ENCODE results near the gene UTP14C. TPM values are rescaled to one million over a fixed set of nuclear protein-coding genes. Genes with fewer than 3 reads are reported as not detected.
"Not testable (repeated sequence)": the region's sequence is repeated elsewhere in the genome, so short reads cannot be mapped to it uniquely, and the experiment has no call there.

The UTP14C gene
- polyA plus RNA-seq, 4 donors, result 31.7 to 36.7 (median 34.7) TPM

DNA sequence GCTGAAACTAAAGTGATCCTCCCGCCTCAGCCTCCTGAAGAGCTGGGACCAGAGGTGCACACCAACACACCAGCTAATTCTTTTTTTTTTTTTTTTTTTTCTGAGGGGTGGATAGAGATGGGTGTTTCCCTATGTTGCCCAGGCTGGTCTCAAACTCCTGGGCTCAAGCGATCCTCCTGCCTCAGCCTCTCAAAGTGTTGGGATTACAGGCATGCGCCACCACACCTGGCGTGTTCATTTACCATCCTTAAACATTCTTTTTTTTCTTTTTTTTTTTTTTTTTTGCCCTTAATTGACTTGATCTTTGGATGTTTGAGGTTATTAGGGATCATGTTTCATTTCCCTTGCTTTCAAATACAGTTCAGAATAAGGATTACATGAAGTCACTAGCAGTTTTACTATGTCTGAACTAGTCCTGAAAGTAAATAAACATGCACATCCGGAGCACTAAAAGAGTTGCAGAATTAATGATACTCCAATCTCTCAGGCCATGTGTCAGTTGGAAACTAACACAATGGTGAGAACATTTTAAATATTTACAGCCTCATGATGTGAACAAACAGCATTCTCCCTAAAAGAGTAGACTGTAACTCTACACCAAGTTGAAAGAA is 10.2 kb downstream of the UTP14C start:
- DNase-seq (ENCODE audit: low read depth in 4 of 4, low spot score in 3 of 4), result no peak

GRCh38 chr13:52036037-52036436 is 11.5 kb downstream of the UTP14C start:
- DNase-seq (ENCODE audit: low read depth in 4 of 4, low spot score in 3 of 4), result no peak

DNA sequence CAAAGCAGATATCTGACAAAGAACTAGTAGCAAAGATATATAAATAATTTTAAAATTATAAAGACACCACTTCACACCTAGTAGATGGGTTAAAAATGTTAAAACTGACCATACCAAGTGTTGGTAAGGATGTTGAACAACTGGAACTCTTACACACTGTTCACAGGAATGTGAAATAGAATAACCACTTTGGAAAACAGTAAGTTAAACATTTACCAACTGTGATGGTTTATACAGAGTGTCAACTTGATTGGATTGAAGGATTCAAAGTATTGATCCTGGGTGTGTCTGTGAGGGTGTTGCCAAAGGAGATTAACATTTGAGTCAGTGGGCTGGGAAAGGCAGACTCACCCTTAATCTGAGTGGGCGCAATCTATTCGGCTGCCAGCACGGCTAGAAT is 19.2 kb downstream of the UTP14C start:
- no peak for DNase-seq (ENCODE audit: low read depth in 4 of 4, low spot score in 3 of 4)

GRCh38 chr13:52047463-52047862 is 23.0 kb downstream of the UTP14C start:
- DNase-seq (ENCODE audit: low read depth in 4 of 4, low spot score in 3 of 4), result no peak

DNA sequence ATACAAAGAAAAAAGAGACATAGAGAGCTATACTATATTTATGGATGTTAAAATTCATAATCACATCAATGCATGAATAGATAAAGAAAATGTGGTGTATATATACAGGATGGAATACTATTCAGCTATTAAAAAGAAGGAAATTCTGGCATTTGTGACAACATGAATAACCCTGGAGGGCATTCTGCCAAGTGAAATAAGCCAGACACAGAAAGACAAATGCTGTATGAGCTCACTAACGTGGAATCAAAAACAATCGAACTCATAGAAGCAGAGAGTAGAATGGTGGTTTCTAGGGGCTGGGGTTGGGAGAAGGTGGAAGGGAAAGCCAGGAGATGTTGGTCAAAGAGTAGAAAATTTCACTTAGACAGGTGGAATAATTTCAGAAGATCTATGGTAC is 24.0 kb downstream of the UTP14C start:
- DNase-seq (ENCODE audit: low read depth in 4 of 4, low spot score in 3 of 4), result no peak

GRCh38 chr13:52051400-52051799 is 26.9 kb downstream of the UTP14C start:
- DNase-seq (ENCODE audit: low read depth in 4 of 4, low spot score in 3 of 4), result no peak

- no peak for DNase-seq (ENCODE audit: low read depth in 4 of 4, low spot score in 3 of 4)
Observed at GRCh38 chr13:52053460-52053859, 29.0 kb downstream of the UTP14C start.

DNA sequence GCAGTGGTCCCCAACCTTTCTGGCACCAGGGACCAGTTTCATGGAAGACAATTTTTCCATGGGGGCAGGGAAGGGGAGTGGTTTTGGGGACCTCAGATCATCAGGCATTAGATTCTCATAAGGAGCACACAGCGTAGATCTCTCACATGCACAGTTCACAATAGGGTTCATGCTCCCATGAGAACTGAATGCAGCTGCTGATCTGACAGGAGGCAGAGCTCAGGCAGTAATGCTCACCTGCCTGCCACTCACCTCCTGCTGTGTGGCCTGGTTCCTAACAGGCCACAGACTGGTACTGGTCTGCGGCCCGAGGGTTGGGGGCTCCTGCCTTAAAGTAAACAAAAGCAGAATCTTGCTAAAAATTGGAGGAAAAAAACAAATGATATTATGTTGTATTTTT is 36.6 kb downstream of the UTP14C start:
- not testable (repeated sequence) for DNase-seq (ENCODE audit: low read depth in 4 of 4, low spot score in 3 of 4)

DNA sequence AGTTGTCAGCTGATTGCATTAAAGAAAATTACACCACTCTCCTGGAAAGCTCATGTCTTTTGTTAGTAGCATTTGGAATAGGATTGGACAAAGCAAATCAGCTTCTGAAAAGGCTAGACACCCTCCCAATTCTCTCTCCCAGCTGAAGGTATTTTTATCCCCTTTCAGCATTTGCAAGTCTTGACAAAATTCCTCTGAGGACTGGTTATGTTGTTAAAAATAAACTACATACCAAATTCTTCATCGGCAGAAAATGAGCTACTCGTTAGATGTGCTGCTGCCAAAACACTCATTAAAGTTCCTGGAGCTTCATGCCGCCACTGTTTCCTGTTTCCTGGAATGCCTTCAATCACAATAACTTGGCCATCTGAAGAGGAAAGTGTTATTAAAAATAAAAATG is 37.1 kb downstream of the UTP14C start:
- DNase-seq (ENCODE audit: low read depth in 4 of 4, low spot score in 3 of 4), result no peak

- DNase-seq (ENCODE audit: low read depth in 4 of 4, low spot score in 3 of 4), result no peak
Observed at GRCh38 chr13:52067237-52067636, 42.7 kb downstream of the UTP14C start.

DNA sequence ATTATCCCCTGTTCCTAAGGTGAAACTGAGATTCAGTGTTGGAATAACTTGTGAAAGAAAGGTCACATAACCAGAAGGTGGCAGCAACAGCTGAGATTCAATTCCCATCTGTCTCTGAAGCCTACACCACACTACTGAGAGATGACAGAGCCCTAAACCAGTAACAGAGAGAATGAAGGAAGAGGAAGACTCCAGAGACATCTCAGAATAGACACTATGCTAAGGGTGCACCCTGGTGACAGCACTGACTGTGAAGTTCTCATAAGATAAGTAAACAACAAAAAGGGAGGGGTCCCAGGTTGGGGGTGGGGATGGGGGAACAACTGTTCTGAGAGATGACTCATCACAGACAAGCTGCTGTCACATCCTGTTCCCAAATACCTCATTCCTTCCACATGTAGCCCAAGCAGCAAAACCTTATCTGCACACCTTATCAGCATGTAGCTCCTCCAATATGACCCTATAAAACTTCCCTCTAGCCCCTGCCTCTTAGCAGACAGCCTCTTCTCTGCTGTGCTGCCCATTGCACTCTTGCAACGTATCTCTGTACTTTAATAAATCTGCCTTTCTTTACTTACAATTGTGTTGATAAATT is 46.5 kb downstream of the UTP14C start:
- no peak for DNase-seq (ENCODE audit: low read depth in 4 of 4, low spot score in 3 of 4)

Other genes with a start within 250 kb of the UTP14C start
- gene DHRS12, start 220.5 kb upstream of the UTP14C start, polyA plus RNA-seq (ENCODE audit: insufficient read length in 4 of 4), result 10 to 100 TPM; 19.3 to 22.7 (median 22.2) TPM
- under 1 TPM; 0.22 to 0.35 (median 0.27) TPM for gene TMEM272, start 179.5 kb upstream of the UTP14C start, polyA plus RNA-seq (ENCODE audit: insufficient read length in 4 of 4)
- gene CCDC70, start 162.7 kb upstream of the UTP14C start, polyA plus RNA-seq (ENCODE audit: insufficient read length in 4 of 4), result not detected
- gene ATP7B, start 13.2 kb upstream of the UTP14C start, polyA plus RNA-seq (ENCODE audit: insufficient read length in 4 of 4), result 10 to 100 TPM; 15.8 to 19.1 (median 18.3) TPM
- 10 to 100 TPM; 25.5 to 36.3 (median 31.8) TPM for gene ALG11, start 12.3 kb upstream of the UTP14C start, polyA plus RNA-seq (ENCODE audit: insufficient read length in 4 of 4)
- gene NEK5, start 104.4 kb downstream of the UTP14C start, polyA plus RNA-seq (ENCODE audit: insufficient read length in 4 of 4), result 1 to 10 TPM; 2.9 to 5.0 (median 3.8) TPM
- 10 to 100 TPM; 22.1 to 32.5 (median 27.4) TPM for gene NEK3, start 134.9 kb downstream of the UTP14C start, polyA plus RNA-seq (ENCODE audit: insufficient read length in 4 of 4)